Right ventricle myocardium inferior (tissue), 1 donor: Measurements from ENCODE around the gene CCDC149. TPM values are rescaled to one million over a fixed set of nuclear protein-coding genes. Genes with fewer than 3 reads are reported as not detected.

Experiments used
- ATAC-seq: fragments of 200-7000 bp; cut with Tn5 transposase; one replicate; pipeline ENCODE4 v1.9.1; 2020; ENCODE audit warnings: mild to moderate bottlenecking, moderate library complexity
- DNase-seq: peaks from one replicate; pipeline ENCODE4 v3.0.0; 2021; ENCODE audit errors: missing footprints
- intact Hi-C: fragments of 100-400 bp; cut with DNase I; formaldehyde crosslinking; loops from one replicate; pipeline ENCODE4 v1.11.0; 2022
- total RNA-seq: library from RNA; stranded (reverse); fragmentation: NEBNext Ultra II Directional; extraction: Animal tissue kit (Norgen Biotek cat#: 25700); gene quantifications from one replicate; pipeline ENCODE4 v1.2.1, GENCODE V29; 2021
- donor health status: DM: no; HTN: yes; CAD: no; lungs with severe emphysema.

Gene CCDC149
- total RNA-seq, 1 donor from 2014 or later: 11.4 TPM

DNA sequence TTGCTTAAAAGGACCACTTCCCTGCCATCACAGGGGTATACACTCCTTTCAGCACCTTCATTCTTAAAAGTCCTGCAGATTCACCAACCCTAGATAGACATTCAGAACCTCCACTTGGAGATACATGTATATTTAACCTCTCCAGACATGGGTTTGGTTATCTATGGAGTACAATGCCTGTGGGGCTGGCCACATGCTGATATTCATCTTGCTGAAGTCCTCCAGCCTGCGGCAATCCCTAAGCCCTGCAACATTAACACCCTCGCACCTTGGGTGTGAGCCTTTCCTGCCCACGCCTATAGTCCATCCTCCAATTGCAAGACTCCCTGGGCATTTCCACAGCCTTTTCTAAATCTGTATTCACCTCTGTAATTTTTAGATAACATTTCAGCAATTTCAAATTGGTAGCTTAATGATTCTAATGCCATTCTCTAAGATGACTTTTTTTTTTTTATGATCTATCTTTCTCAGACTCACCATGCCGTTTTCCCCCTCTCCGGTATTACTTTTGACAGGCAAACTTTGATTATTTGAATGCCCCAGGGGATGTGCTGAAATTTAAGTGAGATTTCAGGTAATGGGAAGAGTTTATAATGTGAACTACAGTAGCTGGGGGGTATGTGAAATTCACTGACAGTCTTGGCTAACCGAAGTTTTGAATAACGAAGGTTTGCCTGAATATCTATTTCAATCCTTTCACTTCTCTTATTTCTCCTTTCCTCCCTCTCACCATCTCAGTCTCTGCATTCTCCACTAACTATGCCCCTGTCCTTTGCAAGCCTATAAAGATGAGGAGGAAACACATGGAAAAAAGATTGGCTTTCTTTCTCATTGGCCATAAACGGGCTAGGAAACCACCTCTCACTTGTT is 24.1 kb downstream of the CCDC149 start:
- DNase-seq (no peak), ATAC-seq (no peak)
- intact Hi-C loops: no loop called here

DNA sequence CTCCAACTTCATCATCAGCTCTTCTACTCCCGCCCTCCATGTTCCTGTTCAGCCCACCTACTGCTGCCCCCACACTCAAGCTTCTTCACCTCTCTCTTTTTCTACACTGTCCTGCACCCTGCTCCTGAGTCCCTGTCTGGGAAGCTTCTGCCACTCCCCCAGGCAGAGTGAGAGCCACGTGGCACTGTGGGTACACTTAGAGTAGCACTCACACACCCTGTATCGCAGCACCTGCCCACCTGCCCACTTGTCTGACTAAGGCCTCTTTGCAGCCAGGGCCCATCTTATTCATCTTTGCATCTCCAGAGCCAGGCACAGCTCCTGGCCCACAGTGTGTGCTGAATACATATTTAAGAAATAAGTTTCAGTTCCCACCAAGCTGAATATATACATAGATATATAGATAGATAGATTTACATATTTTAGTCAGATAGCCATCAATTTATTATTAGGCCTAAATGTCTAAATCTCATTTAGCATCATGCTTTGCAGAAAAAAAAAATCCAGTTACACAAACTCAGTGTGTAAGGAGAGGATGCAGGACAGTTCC is 24.9 kb downstream of the CCDC149 start:
- DNase-seq (peak; percentile 45), ATAC-seq (no peak)
- intact Hi-C loops: no loop called here

DNA sequence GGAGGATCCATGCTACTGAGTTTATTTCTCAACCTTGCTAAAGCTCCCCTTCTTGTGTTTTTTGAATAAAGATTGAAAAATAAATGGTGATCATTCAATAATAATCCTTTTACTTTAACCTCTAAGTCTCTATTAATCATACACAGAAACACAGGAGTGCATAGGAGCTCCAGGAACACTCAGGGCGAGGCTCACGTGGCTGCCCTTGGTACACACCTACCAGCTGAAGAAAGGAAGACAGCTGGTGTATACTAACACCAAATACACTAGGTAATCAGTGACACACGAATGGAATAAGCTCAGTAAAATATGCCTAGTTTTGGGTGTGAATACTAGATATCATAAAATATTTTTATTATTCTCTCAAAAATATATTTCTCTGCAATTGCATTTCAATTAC is 26.2 kb downstream of the CCDC149 start:
- DNase-seq: no peak
- no peak for ATAC-seq
- intact Hi-C loops: no loop called here

DNA sequence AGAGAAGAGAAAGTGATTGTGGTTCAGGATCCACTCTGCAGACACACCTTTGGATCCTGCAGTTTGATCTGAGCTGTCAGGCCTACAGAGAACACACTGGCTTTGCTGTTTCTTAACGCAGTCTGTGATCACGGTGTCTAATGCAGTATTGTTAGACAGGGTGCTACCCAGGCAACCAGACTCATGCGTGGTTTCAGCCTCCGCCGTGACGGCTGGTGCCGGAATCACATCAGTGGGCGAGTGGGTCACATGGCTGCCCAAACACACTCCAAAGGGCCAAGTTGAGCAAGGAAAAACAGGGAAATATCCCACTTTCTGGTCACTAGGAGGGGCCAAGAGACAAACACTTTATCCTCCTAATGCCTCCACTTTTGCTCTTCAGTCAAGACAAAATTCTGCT is 27.5 kb downstream of the CCDC149 start:
- no peak for ATAC-seq
- intact Hi-C loops: no loop called here
- DNase-seq: no peak

DNA sequence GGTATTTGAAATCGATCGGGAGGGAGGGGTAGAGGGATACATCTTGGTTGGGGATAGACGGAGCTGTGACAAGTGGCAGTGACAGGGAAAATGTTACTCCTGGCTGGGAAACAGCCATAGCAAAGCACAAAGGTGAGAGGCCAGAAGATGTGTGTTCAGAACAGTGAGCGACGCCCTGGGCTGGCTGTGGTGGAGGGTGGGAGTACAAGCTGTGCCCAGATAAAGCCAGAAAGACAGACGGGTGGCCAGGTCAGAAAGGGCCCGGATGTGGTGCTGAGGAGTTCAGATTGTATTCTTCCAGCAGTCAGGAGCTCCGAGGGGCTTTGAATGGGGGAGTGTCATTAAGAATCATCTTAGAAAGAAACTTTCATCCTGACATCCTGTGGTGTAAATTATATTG is 27.9 kb downstream of the CCDC149 start:
- intact Hi-C loops: no loop called here
- DNase-seq: no peak
- ATAC-seq: no peak

DNA sequence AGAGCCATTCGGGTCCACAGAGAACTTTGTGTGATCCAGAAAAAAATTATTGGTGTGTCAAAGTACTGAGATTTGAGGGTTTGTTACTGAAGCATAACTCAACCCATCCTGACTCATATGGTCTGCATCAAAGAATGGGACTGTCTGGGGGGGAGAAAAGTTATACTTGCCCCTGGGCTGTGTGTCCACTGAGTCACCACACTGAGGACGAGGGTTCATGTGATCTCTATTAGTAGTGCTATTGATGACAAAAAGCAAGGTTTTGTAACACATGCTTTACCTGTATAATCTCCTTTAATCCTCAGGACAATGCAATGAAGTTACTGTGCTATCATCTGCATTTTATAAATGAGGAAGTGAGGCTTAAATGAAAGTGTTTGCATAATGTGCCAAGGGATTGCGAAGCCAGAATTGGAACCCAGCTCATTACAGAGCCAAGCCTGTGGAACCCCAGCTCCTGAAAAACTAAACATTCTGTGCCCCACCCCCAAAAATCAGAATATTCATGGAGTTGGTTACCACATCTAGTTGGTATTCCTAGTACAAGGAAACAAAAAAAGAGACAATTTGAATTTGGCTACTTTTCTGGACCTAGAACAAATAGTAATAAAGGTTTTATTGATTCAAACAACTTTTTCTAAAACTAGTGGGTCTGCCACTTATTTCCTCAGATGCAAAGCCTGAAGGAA is 31.2 kb downstream of the CCDC149 start:
- no peak for DNase-seq
- intact Hi-C loops: no loop called here
- ATAC-seq: no peak

DNA sequence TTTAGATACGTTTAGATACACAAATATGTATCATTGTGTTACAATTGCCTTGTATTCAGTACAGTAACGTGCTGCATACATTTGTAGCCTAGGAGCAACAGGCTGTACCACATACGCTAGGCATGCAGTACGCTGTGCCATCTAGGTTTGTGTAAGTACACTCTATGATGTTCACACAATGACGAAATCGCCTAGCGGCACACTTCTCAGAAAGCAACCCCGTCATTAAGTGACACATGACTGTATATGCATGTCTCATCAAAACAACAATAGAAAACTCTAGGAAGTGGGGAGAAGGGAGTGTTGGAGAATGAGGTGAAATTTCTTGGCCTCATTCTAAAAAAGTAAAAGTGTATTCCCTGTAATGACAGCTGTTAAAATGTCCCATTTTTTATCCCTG is 32.7 kb downstream of the CCDC149 start:
- ATAC-seq: no peak
- DNase-seq: no peak
- intact Hi-C loops: no loop called here

DNA sequence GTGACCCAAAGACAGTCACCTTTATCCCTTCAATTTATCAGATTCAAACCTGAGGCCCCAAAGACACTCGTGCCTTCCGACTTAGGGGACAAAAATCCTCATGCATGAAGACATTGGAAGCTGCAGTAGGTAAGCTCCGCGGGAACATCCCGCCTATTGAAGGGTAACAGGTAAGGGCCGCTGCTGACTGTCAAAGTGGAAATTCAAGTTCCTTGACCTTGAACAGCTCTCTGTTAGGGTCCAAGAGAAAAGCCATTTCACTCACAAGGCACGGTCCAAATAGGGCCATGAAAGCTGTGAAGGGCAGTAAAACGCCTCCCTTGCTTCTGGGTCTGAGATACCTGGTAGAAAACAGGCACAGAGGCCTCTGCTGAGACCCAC is 34.2 kb downstream of the CCDC149 start:
- ATAC-seq: no peak
- no peak for DNase-seq
- intact Hi-C loops: no loop called here

DNA sequence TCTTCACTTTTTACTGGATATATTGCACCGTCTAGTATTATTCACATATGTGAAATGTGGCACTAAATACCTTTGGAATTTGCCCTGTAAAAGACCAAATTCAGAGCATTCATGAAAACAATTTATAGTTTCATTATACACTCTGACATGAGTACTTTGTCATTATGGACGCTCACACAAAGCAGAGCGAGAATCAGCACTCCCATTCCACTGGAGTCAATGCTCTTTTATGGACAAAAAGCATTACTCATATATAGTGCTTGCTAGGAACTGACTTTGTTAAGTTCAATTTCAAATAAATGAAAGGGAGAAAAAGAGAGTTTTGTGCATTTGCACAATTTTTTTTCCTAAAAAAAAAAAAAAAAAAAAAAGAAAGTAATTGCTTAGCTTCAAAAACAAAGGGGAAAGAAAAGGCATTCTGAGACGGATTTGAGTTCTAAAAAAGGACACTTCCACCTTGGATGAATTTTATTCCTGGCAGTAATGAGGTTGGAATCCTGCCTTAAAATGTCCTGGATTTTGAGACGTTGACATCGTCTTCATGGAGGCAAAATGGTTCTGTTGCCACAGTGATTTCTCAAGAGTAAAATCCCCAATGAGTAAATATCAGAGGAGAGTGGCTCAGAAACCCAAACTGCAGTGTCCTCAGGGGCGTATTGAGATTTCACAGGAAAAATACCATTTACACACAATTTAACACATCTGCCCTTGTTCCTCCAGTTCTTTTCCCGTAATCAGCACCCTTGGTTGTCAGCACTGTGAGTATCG is 34.8 kb downstream of the CCDC149 start:
- intact Hi-C loops: no loop called here
- ATAC-seq (peak; percentile 73), DNase-seq (no peak)

DNA sequence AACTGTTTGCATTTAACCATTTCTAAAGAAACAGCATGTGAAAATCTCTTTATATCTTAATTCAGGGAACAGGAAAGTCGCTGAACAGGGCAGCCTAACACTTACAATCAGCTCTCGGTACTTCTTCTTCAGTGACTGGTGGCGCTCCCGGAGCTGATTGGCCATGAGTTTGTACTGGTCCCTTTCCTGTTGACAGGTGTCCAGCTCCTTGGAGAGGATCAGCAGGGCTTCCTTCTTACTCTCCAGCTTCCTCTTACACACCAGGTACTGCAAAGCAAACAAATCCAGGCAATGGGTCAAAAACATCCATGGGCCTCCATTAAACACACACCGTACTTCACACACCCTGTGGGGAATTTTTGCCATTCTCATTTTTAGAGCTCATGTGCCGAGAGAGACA is 36.4 kb downstream of the CCDC149 start:
- ATAC-seq (no peak), DNase-seq (no peak)
- intact Hi-C loops: no loop called here

DNA sequence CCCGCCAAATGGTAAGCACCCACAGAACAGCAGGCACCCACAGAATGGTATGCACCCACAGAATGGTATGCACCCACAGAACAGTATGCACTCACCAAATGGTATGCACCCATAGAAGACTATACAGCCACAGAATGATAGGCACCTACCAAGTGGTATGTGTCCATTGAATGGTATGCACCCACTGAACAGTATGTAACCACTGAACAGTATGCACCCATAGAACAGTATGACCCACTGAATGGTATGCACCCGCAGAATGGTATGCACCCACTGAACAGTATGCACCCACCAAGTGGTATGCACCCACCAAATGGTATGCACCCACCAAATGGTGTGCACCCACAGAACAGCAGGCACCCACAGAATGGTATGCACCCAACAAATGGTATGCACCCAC is 40.1 kb downstream of the CCDC149 start:
- intact Hi-C loops: no loop called here
- DNase-seq: no peak
- no peak for ATAC-seq

DNA sequence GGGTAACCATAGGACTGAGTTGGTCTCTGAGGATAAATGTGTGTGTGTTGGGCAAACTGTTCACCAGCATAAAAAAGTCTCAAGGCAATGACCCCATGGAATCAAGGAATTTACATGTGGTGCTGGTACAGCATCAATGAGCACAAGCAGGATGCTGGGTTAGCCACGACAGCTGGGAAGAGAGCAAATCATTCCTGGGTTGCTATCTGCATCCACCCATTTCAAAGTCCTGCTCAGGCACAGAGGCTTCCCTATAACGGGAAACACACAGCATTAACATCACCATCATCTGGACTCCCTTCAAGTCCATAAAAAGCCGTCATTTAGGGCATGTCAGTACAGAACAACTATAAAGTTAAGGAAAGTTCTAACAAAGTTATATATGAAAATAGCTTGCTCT is 41.6 kb downstream of the CCDC149 start:
- ATAC-seq: no peak
- DNase-seq: no peak
- intact Hi-C loops: no loop called here

DNA sequence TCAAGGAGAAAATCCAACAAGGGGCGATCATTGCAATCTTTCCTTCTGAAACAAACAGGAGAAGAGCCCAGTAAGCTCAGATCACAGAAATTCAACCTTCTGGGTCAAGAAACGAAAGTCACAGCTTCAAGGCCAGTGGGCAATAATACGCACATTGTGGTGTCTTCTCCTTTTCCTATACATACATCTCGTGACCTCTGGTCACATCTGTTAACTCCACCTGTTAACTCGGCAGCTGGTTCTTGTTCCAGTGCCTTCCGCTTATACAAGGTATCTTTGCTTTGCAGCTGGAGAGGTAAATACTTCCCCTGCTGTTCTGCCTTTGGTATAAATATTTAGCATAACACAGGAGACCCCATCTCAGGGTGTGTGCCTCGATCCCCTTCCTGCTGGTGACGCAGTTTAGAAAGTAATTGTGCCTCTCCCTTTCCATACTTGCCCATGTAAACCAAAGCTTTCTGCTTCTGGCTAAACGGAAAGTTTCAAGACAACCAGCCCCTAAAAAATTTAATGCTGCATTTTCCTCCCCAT is 45.0 kb downstream of the CCDC149 start:
- intact Hi-C loops: no loop called here
- no peak for DNase-seq
- no peak for ATAC-seq

DNA sequence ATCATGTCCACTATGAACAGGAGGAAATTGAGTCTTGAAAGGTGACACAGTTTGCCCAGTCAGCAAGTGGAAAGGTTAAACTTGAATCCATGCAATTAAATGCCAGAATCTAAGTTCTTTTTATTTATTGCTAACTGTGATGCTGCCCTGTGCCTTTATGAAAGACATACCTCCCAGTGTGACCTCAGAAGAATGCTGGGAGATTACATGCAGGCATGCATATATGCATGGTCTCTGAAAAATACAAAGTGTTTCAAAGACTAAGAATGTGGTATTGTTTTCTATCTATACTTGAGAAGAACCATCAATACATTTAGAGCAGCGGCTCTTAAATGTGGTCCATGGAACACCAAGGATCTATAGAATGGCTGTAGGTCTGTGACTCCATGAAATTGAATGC is 45.6 kb downstream of the CCDC149 start:
- DNase-seq (no peak), ATAC-seq (no peak)

DNA sequence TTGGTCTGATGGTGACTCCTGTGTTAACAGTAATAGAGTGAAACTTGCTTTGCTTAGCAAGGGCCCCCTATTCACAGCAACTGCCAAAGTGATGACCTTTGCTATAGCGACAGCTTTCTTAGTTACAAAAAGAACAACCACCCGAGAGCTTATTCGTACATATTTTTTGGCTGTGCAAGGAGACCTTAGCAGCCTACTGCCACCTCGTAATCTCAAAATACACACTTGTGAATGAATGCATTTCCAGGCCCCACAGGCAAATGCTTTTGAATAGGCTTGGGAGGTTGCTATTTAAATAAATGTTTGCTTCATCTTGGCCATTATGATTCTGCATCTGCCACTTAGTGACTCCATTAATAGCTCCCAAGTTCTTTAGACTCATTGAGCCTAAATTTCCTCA is 47.4 kb downstream of the CCDC149 start:
- no peak for DNase-seq
- intact Hi-C loops: no loop called here
- no peak for ATAC-seq

More for the DNA sequence above, 45.6 kb downstream of the CCDC149 start:
- intact Hi-C loops: no loop called here

DNA sequence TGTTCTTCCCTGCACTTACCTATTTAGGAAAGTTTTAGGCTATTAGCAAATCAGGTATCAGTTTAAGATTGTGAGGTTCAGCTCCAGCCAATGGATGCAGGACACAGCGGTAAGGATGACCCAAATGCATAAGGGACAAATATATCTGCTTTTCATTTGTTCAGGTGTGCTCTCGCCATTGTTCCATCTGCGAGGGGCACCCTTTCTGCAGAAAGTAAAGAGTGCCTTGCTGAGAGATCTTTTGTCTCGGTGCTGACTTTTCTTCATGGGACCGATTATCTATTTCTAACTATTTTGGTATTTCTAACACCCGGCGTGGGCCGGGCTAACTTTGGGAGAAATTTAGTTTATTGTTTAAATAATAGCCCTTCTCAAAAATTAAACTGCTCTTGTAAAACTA is 49.0 kb downstream of the CCDC149 start:
- intact Hi-C loops: no loop called here
- ATAC-seq (no peak), DNase-seq (no peak)

DNA sequence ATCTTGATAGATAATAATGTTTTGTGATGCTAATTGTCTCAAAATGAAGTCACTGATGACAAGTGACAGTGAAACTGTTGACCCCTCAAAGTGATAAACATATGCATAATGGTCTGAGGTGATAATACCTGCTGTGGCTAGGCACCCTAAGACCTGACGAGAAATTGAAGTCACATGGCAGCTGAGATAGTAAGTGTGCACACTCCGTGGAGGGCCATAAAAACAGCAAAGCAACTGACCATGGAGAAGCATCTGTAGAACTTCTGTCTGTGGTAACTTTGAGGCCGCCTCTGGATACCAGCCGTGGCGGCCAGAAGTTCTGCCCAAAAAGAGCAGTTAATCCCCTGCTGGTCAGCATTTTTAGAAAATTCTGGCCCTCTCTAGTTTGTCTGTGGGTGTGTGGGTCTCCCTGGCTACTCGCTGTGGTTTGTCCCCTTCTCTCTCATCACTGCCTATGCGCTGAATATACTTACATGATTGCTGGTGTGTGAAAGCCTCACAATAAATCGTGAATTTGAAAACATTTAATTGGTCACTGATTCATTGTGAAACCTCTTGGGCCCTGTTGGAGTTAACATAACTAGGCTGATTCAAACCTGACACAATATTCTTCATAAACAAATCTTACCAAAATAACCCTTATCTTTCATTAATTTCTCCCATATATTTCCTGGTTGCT is 50.6 kb downstream of the CCDC149 start:
- ATAC-seq (no peak), DNase-seq (no peak)
- intact Hi-C loops: no loop called here

DNA sequence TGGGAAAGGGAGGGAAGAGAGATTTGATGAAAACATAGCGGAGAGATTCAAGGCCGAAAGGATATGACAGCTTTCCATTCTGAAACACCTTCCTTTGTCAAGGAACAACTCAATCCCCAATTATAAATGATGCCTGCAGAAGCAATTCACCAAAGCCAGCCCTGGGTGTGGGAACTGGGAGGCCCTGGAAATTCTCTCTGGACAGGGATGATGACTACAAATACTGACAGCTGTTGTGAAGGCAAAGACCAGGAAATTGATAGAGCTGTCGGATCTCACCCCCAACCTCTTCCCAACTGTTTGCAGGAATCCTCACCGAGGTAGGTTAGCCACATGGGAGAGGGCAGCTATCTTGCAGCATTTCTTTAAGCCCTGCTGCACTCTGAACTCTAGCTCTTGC is 54.3 kb downstream of the CCDC149 start:
- DNase-seq (no peak), ATAC-seq (no peak)
- intact Hi-C loops: loop anchor here (10.0 kb wide), 1 partner anchor 106 kb away; no protein-coding TSS in a partner anchor

DNA sequence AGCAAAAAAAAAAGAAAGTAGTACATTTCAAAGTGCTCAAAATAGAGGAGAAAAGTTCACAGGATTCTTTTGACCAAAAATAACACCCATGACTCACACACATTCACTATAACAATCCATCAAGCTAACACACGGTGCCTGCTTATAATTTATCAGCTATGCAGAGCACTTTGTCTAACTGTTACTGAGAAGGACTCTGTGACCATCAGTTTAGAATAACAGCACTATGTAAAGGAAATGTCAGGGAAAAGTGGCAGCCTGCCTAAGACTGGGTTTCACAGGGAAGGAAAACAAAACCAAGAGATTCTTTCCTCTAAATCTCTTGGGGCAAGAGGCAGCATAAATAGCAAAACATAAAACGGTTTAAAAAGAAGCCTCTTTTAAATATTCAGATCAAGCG is 54.8 kb downstream of the CCDC149 start:
- ATAC-seq (peak; percentile 44), DNase-seq (no peak)
- intact Hi-C loops: loop anchor here (10.0 kb wide), 1 partner anchor 107 kb away; no protein-coding TSS in a partner anchor
